ENCODE data around the gene GSX1. TPM values are rescaled to one million over a fixed set of nuclear protein-coding genes. Genes with fewer than 3 reads are reported as not detected.

Gene GSX1
- total RNA-seq, 6 experiments from 2014 or later: not detected

DNA sequence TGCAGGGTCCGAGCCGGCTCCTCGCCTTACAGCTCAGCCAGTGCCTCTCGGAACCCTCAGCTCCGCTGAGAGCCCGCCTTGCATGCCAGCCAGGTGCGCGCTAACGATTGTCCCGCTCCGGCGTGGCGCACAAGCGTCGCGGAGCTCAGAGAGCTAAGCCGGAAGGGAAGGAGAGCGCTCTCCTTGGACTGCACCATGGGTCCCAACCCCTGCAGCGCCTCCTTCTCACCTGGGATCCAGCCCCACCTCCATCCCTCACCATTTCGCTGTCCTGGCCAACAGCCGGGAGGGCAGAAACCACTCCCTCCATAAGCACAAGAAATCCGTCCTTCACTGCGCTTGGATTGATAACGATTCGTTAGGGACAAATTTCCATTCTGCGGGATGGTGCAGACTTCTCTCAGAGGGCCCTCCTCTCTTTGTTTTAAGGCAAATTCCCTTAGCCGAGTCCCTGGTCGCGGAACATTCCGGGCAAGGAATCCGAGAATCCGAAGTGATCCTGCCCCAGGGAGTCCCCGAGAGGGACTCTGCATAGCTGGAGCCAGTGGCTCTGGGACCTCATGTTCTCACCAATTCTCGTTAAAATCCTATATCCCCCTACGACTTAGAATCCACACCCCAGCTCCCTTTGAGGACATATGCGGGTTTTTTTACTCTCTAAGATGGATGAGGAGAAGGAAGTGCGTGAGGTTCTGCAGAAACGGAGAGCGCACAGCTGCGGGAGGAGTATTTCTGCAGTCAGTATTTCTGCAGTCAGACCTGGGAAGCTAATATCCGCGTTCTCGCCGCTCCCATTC is 2.8 kb downstream of the GSX1 start:
- peaks cover 77% of the 10 kb centered on the region for H3K27me3 Mint-ChIP-seq (ENCODE audit: insufficient read depth)
- DNase-seq: no peak
- TF ChIP-seq CTCF (IDR thresholded peaks at IDR 0.05): no peak
- no peak overlapping the region for H3K27ac Mint-ChIP-seq
- H3K4me1 Mint-ChIP-seq (ENCODE audit: low read depth): peaks cover 13% of the 10 kb centered on the region
- peaks cover 13% of the 10 kb centered on the region for H3K36me3 Mint-ChIP-seq (ENCODE audit: low read depth)
- H3K9me3 Mint-ChIP-seq: peaks cover 6% of the 10 kb centered on the region; the same call in 1 of the 2 replicates
- H3K4me3 Mint-ChIP-seq: no peak overlapping the region

DNA sequence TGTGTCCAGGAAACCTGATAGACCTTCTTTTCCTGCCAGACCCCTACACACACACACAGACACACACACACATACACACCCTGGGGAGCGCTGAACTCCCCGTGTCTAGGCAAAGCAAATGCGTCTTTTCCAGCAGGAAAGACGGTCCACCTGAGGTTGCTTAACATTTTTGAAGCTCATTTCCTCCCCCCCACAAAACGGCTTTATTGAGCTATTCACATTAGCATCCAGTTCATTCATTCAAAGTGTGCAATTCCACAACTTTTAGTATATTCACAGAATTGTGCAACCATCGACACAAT is 3.4 kb downstream of the GSX1 start:
- H3K36me3 Mint-ChIP-seq (ENCODE audit: low read depth): peaks cover 13% of the 10 kb centered on the region
- no peak overlapping the region for H3K27ac Mint-ChIP-seq

DNA sequence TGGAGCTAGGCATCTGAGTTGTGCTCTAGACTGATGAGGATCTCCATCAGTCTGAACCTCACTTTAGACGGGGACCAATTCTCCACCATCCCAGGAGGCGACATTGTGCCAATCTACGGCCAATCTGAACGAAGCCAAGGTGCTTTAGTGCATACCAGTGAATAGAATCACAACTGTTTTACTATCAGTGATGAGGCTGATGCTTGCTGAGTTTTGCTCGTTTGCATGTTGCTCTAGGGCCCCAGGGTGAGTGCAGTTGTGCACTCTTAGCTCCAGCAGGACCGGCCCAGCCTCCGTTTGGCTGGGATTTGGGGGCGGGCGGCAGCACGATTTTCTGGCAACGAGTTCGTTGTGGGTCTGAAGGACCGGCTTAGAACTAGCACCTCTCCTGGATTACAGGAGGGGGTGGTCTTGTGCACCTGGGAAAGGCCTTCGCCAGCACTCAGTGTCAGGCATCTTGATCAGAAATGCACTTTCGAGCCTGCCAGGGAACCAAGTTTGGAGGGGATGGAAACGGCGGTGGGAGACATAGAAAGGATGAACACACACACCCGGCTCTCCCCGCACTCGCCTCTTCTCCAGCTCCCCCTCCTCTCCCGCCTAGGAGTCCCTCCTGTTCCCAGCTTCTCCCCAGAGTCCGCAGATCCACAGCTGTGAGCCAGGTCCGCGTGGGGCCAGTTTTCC is 4.4 kb downstream of the GSX1 start:
- H3K9me3 Mint-ChIP-seq: peaks cover 6% of the 10 kb centered on the region; the same call in 1 of the 2 replicates
- no peak for TF ChIP-seq CTCF (IDR thresholded peaks at IDR 0.05)
- H3K27ac Mint-ChIP-seq: no peak overlapping the region
- DNase-seq: no peak
- no peak overlapping the region for H3K4me3 Mint-ChIP-seq
- peaks cover 5% of the 10 kb centered on the region; the same call in 1 of the 2 replicates for H3K4me1 Mint-ChIP-seq (ENCODE audit: low read depth)
- peaks cover 70% of the 10 kb centered on the region for H3K27me3 Mint-ChIP-seq (ENCODE audit: insufficient read depth)
- H3K36me3 Mint-ChIP-seq (ENCODE audit: low read depth): peaks cover 5% of the 10 kb centered on the region; the same call in 1 of the 2 replicates

More for the DNA sequence above, 3.4 kb downstream of the GSX1 start:
- Mint-ChIP-seq H3K4me3 (no peak overlapping the region), H3K9me3 (peaks cover 6% of the 10 kb centered on the region; the same call in 1 of the 2 replicates), H3K27me3 (ENCODE audit: insufficient read depth) (peaks cover 77% of the 10 kb centered on the region), H3K4me1 (ENCODE audit: low read depth) (peaks cover 13% of the 10 kb centered on the region)
- no peak for TF ChIP-seq CTCF (IDR thresholded peaks at IDR 0.05)
- DNase-seq: no peak

DNA sequence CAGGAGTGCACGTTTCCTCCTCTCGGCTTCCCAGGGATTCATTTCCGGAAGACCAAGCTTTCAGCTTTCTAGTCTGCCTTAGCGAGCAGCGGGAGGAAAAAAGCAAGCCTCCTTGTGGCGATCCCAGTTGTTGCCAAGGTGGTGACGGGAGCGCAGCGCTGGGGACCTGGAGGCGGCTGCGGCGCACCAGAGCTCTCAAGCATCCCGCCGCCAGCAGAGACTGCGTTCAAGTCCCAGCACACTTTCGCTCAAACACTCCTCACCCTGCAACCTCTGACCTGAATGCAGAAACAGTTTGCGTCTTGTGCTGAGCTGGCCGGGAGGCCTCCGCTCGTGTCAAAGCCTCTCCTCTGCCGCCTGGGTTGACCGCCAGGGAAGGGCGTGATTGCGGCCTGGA is 4.9 kb downstream of the GSX1 start:
- H3K4me3 Mint-ChIP-seq: no peak overlapping the region
- peak; percentile 42 for TF ChIP-seq CTCF (IDR thresholded peaks at IDR 0.05)
- H3K27me3 Mint-ChIP-seq (ENCODE audit: insufficient read depth): peaks cover 64% of the 10 kb centered on the region
- H3K9me3 Mint-ChIP-seq: peaks cover 6% of the 10 kb centered on the region; the same call in 1 of the 2 replicates
- H3K4me1 Mint-ChIP-seq (ENCODE audit: low read depth): no peaks in the 10 kb centered on the region
- H3K36me3 Mint-ChIP-seq (ENCODE audit: low read depth): no peaks in the 10 kb centered on the region; the same call in 1 of the 2 replicates
- peak; percentile 1 for DNase-seq
- H3K27ac Mint-ChIP-seq: no peak overlapping the region

- no peak overlapping the region for H3K27ac Mint-ChIP-seq
- H3K36me3 Mint-ChIP-seq (ENCODE audit: low read depth): no peaks in the 10 kb centered on the region
- no peak for DNase-seq
- H3K9me3 Mint-ChIP-seq: no peaks in the 10 kb centered on the region
- peaks cover 9% of the 10 kb centered on the region for H3K4me1 Mint-ChIP-seq (ENCODE audit: low read depth)
- no peak overlapping the region for H3K4me3 Mint-ChIP-seq
- no peak for TF ChIP-seq CTCF (IDR thresholded peaks at IDR 0.05)
- H3K27me3 Mint-ChIP-seq (ENCODE audit: insufficient read depth): peaks cover 26% of the 10 kb centered on the region
Observed at GRCh38 chr13:27806744-27807387, 14.6 kb downstream of the GSX1 start.

Data from HFFc6 (cell line).